HepG2 (cell line): Measurements from ENCODE around the gene TAF8. TPM values are rescaled to one million over a fixed set of nuclear protein-coding genes. Genes with fewer than 3 reads are reported as not detected.

Source experiments
- ATF1 ChIP-seq: IDR thresholded peaks from 2 replicates; pipeline ENCODE4 v1.6.1; 2016; ENCODE audit warnings: mild to moderate bottlenecking, control low read depth
- ATM ChIP-seq: fragments of 450-650 bp; IDR thresholded peaks from 2 replicates; pipeline ENCODE4 v1.7.1; 2017; ENCODE audit warnings: mild to moderate bottlenecking, borderline replicate concordance
- CBFB ChIP-seq: sonication (generic); formaldehyde crosslinking; IDR thresholded peaks from 2 replicates; pipeline ENCODE4 v1.4.0; 2020; ENCODE audit warnings: missing genetic modification reagents
- ELF1 ChIP-seq: sonication (generic); formaldehyde crosslinking; IDR thresholded peaks from 2 replicates; pipeline ENCODE4 v1.4.0; 2020; ENCODE audit warnings: missing genetic modification reagents
- HNRNPLL ChIP-seq: fragments of 200-400 bp; formaldehyde crosslinking; IDR thresholded peaks from 2 replicates; pipeline ENCODE4 v1.6.1; 2017; ENCODE audit warnings: mild to moderate bottlenecking, low read depth, low read length; ENCODE audit not compliant: poor library complexity, severe bottlenecking
- PHF8 ChIP-seq: sonication (generic); formaldehyde crosslinking; IDR thresholded peaks from 2 replicates; pipeline ENCODE4 v1.5.0; 2020; ENCODE audit warnings: missing genetic modification reagents
- POLR2G ChIP-seq: fragments of 200-400 bp; formaldehyde crosslinking; IDR thresholded peaks from 2 replicates; pipeline ENCODE4 v1.6.1; 2018; ENCODE audit warnings: mild to moderate bottlenecking, low read depth, low read length, moderate library complexity
- PPARG ChIP-seq: conservative IDR thresholded peaks from 2 replicates; pipeline ENCODE4 v1.6.1; 2016; ENCODE audit warnings: missing biosample characterization, missing genetic modification reagents
- RORA ChIP-seq: sonication (generic); formaldehyde crosslinking; IDR thresholded peaks from 2 replicates; pipeline ENCODE4 v1.5.0; 2020; ENCODE audit warnings: mild to moderate bottlenecking, missing genetic modification reagents, moderate library complexity
- SOX13 ChIP-seq, 3 experiments: fragments of 450-650 bp in 1 of 3; sonication (generic) in 1 of 3; formaldehyde crosslinking in 1 of 3; IDR thresholded peaks in 2 of 3; conservative IDR thresholded peaks in 1 of 3; 2 replicates each; pipeline versions ENCODE4 v1.5.0 to v1.6.1; 2016 to 2020; ENCODE audit warnings: antibody characterized with exemption in 1 of 3, mild to moderate bottlenecking in 1 of 3, missing compliant biosample characterization in 1 of 3, missing genetic modification reagents in 1 of 3, moderate library complexity in 1 of 3
- SRF ChIP-seq: IDR thresholded peaks from 2 replicates; pipeline ENCODE4 v1.6.1; 2011; ENCODE audit warnings: mild to moderate bottlenecking, low read depth, low read length, moderate library complexity
- UBTF ChIP-seq: sonication (generic); formaldehyde crosslinking; IDR thresholded peaks from 2 replicates; pipeline ENCODE4 v1.4.0; 2020; ENCODE audit warnings: mild to moderate bottlenecking, missing genetic modification reagents
- ZBTB21 ChIP-seq: sonication (generic); formaldehyde crosslinking; IDR thresholded peaks from 2 replicates; pipeline ENCODE4 v1.4.0; 2020; ENCODE audit warnings: missing genetic modification reagents
- ZNF136 ChIP-seq: sonication (generic); formaldehyde crosslinking; IDR thresholded peaks from 2 replicates; pipeline ENCODE4 v1.8.1; 2022; ENCODE audit warnings: low read depth, mild to moderate bottlenecking, moderate library complexity, missing genetic modification reagents
- ZNF205 ChIP-seq: IDR thresholded peaks from 2 replicates; pipeline ENCODE4 v1.6.1; 2018; ENCODE audit warnings: missing biosample characterization, missing genetic modification reagents
- ZNF44 ChIP-seq: sonication (generic); formaldehyde crosslinking; IDR thresholded peaks from 2 replicates; pipeline ENCODE4 v1.5.1; 2020; ENCODE audit warnings: mild to moderate bottlenecking, missing genetic modification reagents
- ZNF775 ChIP-seq: sonication (generic); formaldehyde crosslinking; IDR thresholded peaks from 2 replicates; pipeline ENCODE4 v1.4.0; 2020; ENCODE audit warnings: missing genetic modification reagents, mild to moderate bottlenecking, moderate library complexity, borderline replicate concordance
- ZNF83 ChIP-seq: sonication (generic); formaldehyde crosslinking; IDR thresholded peaks from 2 replicates; pipeline ENCODE4 v1.4.0; 2020; ENCODE audit warnings: missing genetic modification reagents, mild to moderate bottlenecking, borderline replicate concordance
- polyA plus RNA-seq, 8 experiments: library from polyadenylated mRNA; depleted of rRNA in 3 of 8; stranded (reverse) in 7 of 8; unstranded in 1 of 8; fragments of >200 nt; fragmentation: Illumina TruSeq in 4 of 8; extraction: Trizol in 4 of 8; gene quantifications; 2 replicates each; pipeline versions ENCODE4 v1.2.1 to v1.2.3, GENCODE V29; 2011 to 2016; ENCODE audit warnings: low read depth in 4 of 8, missing spikeins in 1 of 8, mixed read lengths in 1 of 8; ENCODE audit not compliant: insufficient read depth in 1 of 8
- total RNA-seq, 5 experiments: library from RNA; depleted of rRNA; stranded (reverse); fragments of >200 nt; fragmentation: Illumina TruSeq; extraction: Trizol; gene quantifications; 2 replicates each; pipeline ENCODE4 v1.2.3, GENCODE V29; 2016; ENCODE audit warnings: low read depth in 1 of 5
- TF ChIP-seq, protein P1 (sequence below): sonication (generic); formaldehyde crosslinking; IDR thresholded peaks from 2 replicates; pipeline ENCODE4 v1.4.0; 2020; ENCODE audit warnings: mild to moderate bottlenecking, missing genetic modification reagents

Gene TAF8
- total and polyA plus RNA-seq, 2 of the 13 experiments (the other 11 are each of a cell fraction or from before 2014, with no cell fraction given), result 25.2 to 25.8 TPM

GRCh38 chr6:42050297-42051267 lies at the start of gene TAF8 (continued):
- TF ChIP-seq ZNF83 (CRISPR knock-in tag) (no peak), SOX13 (IDR thresholded peaks at IDR 0.05) (0 out of 2 replicates have a peak, but pooled peaks have one; percentile 51), SOX13 (CRISPR knock-in tag; conservative IDR thresholded peaks at IDR 0.05 in 1 of 2, IDR thresholded peaks at IDR 0.05 in 1 of 2) (peak in 1 of 2 experiments; percentile 43; a peak in 1 of 4 replicates), ATF1 (CRISPR knock-in tag) (peak; percentile 83), ZNF136 (CRISPR knock-in tag) (no peak), ZNF775 (CRISPR knock-in tag) (peak; percentile 47; the same call in 1 of the 2 replicates), UBTF (CRISPR knock-in tag) (peak; percentile 60), ELF1 (CRISPR knock-in tag) (peak; percentile 71), PHF8 (CRISPR knock-in tag) (peak; percentile 99), PPARG (0 out of 2 replicates have a peak, but pooled peaks have one; percentile 22), POLR2G (peak; percentile 100), ATM (no peak), ZNF205 (CRISPR knock-in tag) (0 out of 2 replicates have a peak, but pooled peaks have one; percentile 28), HNRNPLL (peak; percentile 92), ZNF44 (CRISPR knock-in tag) (no peak; the same call in 1 of the 2 replicates), CBFB (CRISPR knock-in tag) (peak; percentile 79; the same call in 1 of the 2 replicates), ZBTB21 (CRISPR knock-in tag) (0 out of 2 replicates have a peak, but pooled peaks have one; percentile 22), RORA (peak; percentile 76; the same call in 1 of the 2 replicates), SRF (no peak)
- TF ChIP-seq, protein P1, sequence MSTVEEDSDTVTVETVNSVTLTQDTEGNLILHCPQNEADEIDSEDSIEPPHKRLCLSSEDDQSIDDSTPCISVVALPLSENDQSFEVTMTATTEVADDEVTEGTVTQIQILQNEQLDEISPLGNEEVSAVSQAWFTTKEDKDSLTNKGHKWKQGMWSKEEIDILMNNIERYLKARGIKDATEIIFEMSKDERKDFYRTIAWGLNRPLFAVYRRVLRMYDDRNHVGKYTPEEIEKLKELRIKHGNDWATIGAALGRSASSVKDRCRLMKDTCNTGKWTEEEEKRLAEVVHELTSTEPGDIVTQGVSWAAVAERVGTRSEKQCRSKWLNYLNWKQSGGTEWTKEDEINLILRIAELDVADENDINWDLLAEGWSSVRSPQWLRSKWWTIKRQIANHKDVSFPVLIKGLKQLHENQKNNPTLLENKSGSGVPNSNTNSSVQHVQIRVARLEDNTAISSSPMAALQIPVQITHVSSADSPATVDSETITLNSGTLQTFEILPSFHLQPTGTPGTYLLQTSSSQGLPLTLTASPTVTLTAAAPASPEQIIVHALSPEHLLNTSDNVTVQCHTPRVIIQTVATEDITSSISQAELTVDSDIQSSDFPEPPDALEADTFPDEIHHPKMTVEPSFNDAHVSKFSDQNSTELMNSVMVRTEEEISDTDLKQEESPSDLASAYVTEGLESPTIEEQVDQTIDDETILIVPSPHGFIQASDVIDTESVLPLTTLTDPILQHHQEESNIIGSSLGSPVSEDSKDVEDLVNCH (CRISPR knock-in tag), result 0 out of 2 replicates have a peak, but pooled peaks have one; percentile 20
